WTC11 (cell line): ENCODE results near the gene CTSA.

Experiments
- CREB1 ChIP-seq: sonication (generic); formaldehyde crosslinking; IDR thresholded peaks from 2 replicates; pipeline ENCODE4 v1.8.0; 2023; ENCODE audit warnings: mild to moderate bottlenecking, missing genetic modification reagents
- CTCF ChIP-seq: fragments of 200-600 bp; IDR thresholded peaks from 2 replicates; pipeline ENCODE4 v1.8.0; 2022; ENCODE audit warnings: antibody characterized with exemption
- E2F1 ChIP-seq: sonication (generic); formaldehyde crosslinking; IDR thresholded peaks from 2 replicates; pipeline ENCODE4 v1.8.0; 2022; ENCODE audit warnings: mild to moderate bottlenecking, missing genetic modification reagents
- FOXK1 ChIP-seq: sonication (generic); formaldehyde crosslinking; IDR thresholded peaks from 2 replicates; pipeline ENCODE4 v1.8.0; 2022; ENCODE audit warnings: mild to moderate bottlenecking, moderate library complexity, missing genetic modification reagents
- MYBL2 ChIP-seq: sonication (generic); formaldehyde crosslinking; IDR thresholded peaks from 2 replicates; pipeline ENCODE4 v1.8.1; 2023; ENCODE audit warnings: mild to moderate bottlenecking, moderate library complexity, missing genetic modification reagents
- NR3C1 ChIP-seq: sonication (generic); formaldehyde crosslinking; conservative IDR thresholded peaks from 2 replicates; pipeline ENCODE4 v1.8.1; 2023; ENCODE audit warnings: low read depth, mild to moderate bottlenecking, missing genetic modification reagents
- ZBTB21 ChIP-seq: sonication (generic); formaldehyde crosslinking; IDR thresholded peaks from 2 replicates; pipeline ENCODE4 v1.8.1; 2023; ENCODE audit warnings: mild to moderate bottlenecking, missing genetic modification reagents, borderline replicate concordance
- TF ChIP-seq, protein P1 (sequence below): sonication (generic); formaldehyde crosslinking; IDR thresholded peaks from 2 replicates; pipeline ENCODE4 v1.8.1; 2023; ENCODE audit warnings: mild to moderate bottlenecking, missing genetic modification reagents, borderline replicate concordance

DNA sequence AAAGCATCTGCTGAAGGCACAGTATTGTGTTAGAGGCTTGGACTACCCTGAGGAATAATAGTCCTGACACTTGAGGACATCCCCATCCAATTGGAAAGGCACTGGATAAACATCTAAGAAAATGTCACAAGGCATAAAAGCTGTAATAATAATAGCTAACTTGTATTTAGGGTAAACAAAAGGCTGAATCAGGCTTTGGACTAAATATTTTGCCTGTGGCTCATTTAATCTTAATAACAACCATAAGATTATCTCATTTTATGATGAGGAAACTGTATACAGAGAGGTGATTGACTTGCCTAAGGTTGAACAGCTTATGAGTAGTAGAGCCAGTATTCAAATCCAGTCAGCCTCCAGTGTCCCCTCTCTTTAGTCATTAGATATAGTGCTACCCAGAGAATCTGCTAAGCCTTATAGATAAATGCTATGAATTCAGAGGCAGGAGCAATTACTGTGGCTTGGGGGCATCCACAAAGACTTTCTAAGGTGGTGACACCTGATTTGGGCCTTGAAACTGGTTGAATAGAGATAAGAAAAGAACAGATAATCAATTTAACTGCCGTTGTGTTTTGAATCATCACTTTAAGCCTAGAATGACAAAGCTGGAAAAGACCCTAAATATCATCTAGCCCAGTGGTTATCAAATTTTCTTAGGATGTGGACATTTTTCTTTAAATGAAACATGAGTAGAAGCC, 17.6 kb upstream of the CTSA start:
- TF ChIP-seq CTCF (no peak), MYBL2 (CRISPR knock-in tag) (no peak), E2F1 (no peak), ZBTB21 (CRISPR knock-in tag) (no peak), NR3C1 (no peak), FOXK1 (CRISPR knock-in tag) (no peak), CREB1 (CRISPR knock-in tag) (no peak)
- TF ChIP-seq, protein P1, sequence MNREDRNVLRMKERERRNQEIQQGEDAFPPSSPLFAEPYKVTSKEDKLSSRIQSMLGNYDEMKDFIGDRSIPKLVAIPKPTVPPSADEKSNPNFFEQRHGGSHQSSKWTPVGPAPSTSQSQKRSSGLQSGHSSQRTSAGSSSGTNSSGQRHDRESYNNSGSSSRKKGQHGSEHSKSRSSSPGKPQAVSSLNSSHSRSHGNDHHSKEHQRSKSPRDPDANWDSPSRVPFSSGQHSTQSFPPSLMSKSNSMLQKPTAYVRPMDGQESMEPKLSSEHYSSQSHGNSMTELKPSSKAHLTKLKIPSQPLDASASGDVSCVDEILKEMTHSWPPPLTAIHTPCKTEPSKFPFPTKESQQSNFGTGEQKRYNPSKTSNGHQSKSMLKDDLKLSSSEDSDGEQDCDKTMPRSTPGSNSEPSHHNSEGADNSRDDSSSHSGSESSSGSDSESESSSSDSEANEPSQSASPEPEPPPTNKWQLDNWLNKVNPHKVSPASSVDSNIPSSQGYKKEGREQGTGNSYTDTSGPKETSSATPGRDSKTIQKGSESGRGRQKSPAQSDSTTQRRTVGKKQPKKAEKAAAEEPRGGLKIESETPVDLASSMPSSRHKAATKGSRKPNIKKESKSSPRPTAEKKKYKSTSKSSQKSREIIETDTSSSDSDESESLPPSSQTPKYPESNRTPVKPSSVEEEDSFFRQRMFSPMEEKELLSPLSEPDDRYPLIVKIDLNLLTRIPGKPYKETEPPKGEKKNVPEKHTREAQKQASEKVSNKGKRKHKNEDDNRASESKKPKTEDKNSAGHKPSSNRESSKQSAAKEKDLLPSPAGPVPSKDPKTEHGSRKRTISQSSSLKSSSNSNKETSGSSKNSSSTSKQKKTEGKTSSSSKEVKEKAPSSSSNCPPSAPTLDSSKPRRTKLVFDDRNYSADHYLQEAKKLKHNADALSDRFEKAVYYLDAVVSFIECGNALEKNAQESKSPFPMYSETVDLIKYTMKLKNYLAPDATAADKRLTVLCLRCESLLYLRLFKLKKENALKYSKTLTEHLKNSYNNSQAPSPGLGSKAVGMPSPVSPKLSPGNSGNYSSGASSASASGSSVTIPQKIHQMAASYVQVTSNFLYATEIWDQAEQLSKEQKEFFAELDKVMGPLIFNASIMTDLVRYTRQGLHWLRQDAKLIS (CRISPR knock-in tag), result no peak
